ENCODE results near the gene ORM1. TPM values are rescaled to one million over a fixed set of nuclear protein-coding genes. Genes with fewer than 3 reads are reported as not detected.

ORM1 gene
- total and polyA plus RNA-seq, 2 of the 8 experiments (the other 6 are each of a cell fraction or from before 2014, with no cell fraction given) = 0.32 TPM; not detected in 1

- Histone ChIP-seq H4K20me1 (replicated peaks in 1 of 2; ENCODE audit: control insufficient read depth in 1 of 2, insufficient read depth in 2 of 2, low read length in 2 of 2) (peaks cover 0 to 2% of the 10 kb centered on the region in 2 experiments), H3K36me3 (ENCODE audit: control insufficient read depth in 2 of 4, insufficient read depth in 4 of 4, low read length in 3 of 4) (peaks cover 12 to 74% (median 50%) of the 10 kb centered on the region in 4 experiments), H2BK20ac (ENCODE audit: low read length) (no peak overlapping the region), H4K8ac (ENCODE audit: extremely low read depth, insufficient read depth, low read length) (no peak overlapping the region), H3K79me2 (ENCODE audit: control insufficient read depth in 1 of 2, insufficient read depth in 2 of 2, low read length in 2 of 2) (no peaks in the 10 kb centered on the region), H2BK120ac (replicated peaks; ENCODE audit: low read depth, low read length) (no peak overlapping the region), H2BK12ac (ENCODE audit: low read depth, low read length) (no peak overlapping the region), H2BK15ac (ENCODE audit: low read length) (no peak overlapping the region), H4K5ac (ENCODE audit: insufficient read length, low read depth, low read length) (no peak overlapping the region), H3K4me1 (replicated peaks in 1 of 4; ENCODE audit: control insufficient read depth in 3 of 4, insufficient read depth in 4 of 4, low read length in 3 of 4) (peaks cover 0 to 2% (median under 1%) of the 10 kb centered on the region in 4 experiments; a peak in 4 of 7 replicates), H3K4ac (replicated peaks; ENCODE audit: insufficient read length, low read depth, low read length) (no peak overlapping the region), H3K23me2 (ENCODE audit: low read depth, low read length) (no peaks in the 10 kb centered on the region), H3K9me3 (ENCODE audit: insufficient read depth in 2 of 2, low read depth in 1 of 2, low read length in 1 of 2) (no peaks in the 10 kb centered on the region), H3K4me3 (ENCODE audit: extremely low read depth in 1 of 4, insufficient read depth in 2 of 4, low read depth in 3 of 4, low read length in 4 of 4) (no peak overlapping the region), H3K14ac (ENCODE audit: insufficient read length) (no peak overlapping the region), H3K79me1 (ENCODE audit: low read depth, low read length) (no peaks in the 10 kb centered on the region), H3K23ac (ENCODE audit: insufficient read length) (no peak overlapping the region), H2AFZ (ENCODE audit: low read length) (no peak overlapping the region), H3K56ac (replicated peaks; ENCODE audit: insufficient read length, low read depth, low read length) (no peak overlapping the region), H3K18ac (ENCODE audit: extremely low read depth, low read length) (no peak overlapping the region), H3K4me2 (ENCODE audit: insufficient read depth in 1 of 2, low read depth in 2 of 2, low read length in 2 of 2) (no peak overlapping the region), H3K27me3 (replicated peaks in 1 of 4; ENCODE audit: control insufficient read depth in 3 of 4, extremely low read depth in 1 of 4, insufficient read depth in 3 of 4, low read length in 3 of 4) (no peaks in the 10 kb centered on the region), H3K27ac (ENCODE audit: low read depth, low read length) (no peak overlapping the region), H2BK5ac (ENCODE audit: low read depth, low read length) (no peak overlapping the region), H4K91ac (replicated peaks; ENCODE audit: insufficient read length, low read length) (no peak overlapping the region), H2AK5ac (ENCODE audit: low read depth, low read length) (no peak overlapping the region), H3K9ac (replicated peaks in 1 of 4; ENCODE audit: extremely low read depth in 1 of 4, low read depth in 3 of 4, low read length in 3 of 4) (no peak overlapping the region)
- 87% methylated on average over 9 of the region's 9 CpGs; no CpG with 5 or more reads in 1 of the 2 experiments for WGBS, 2 experiments (ENCODE audit: extremely low coverage in 1 of 2, insufficient coverage in 1 of 2, insufficient read length in 1 of 2, insufficient replicate concordance in 2 of 2, low coverage in 1 of 2, low lambda C conversion rate in 2 of 2, missing lambda C conversion rate in 1 of 2)
- no peak for FAIRE-seq
- ChIA-PET POLR2A (ENCODE audit: partially characterized antibody) (interaction anchor here (1.1 to 2.5 kb wide), 3 partner anchors 12 to 45 kb away, joined by 3 to 8 read pairs (median 4); no protein-coding TSS in a partner anchor), CTCF (ENCODE audit: partially characterized antibody) (interaction anchor here (1.0 to 2.8 kb wide), 5 partner anchors 10 to 65 kb away, joined by 3 to 14 read pairs (median 4); no protein-coding TSS in a partner anchor)
- no peak for DNase-seq (ENCODE audit: low read depth in 1 of 2, low spot score in 2 of 2)
- no peak for TF ChIP-seq BACH1 (IDR thresholded peaks at IDR 0.05; ENCODE audit: low read length)
- no peak for TF ChIP-seq FOSL1 (IDR thresholded peaks at IDR 0.05; ENCODE audit: insufficient read depth, low read depth, low read length)
- no peak for TF ChIP-seq POLR2AphosphoS5 (IDR thresholded peaks at IDR 0.05; ENCODE audit: low read depth, low read length)
- no peak for TF ChIP-seq POU5F1 (IDR thresholded peaks at IDR 0.05; ENCODE audit: low read depth, low read length)
- TF ChIP-seq RFX5 (IDR thresholded peaks at IDR 0.05; ENCODE audit: borderline replicate concordance, low read depth, low read length) = no peak
- TF ChIP-seq GTF2F1 (IDR thresholded peaks at IDR 0.05; ENCODE audit: borderline replicate concordance, low read depth, low read length) = no peak
- no peak for TF ChIP-seq MAFK (IDR thresholded peaks at IDR 0.05; ENCODE audit: low read depth, low read length)
- no peak for TF ChIP-seq TEAD4 (IDR thresholded peaks at IDR 0.05; ENCODE audit: low read depth, low read length)
- no peak for TF ChIP-seq RBBP5 (IDR thresholded peaks at IDR 0.05; ENCODE audit: borderline replicate concordance, low read depth, low read length)
- no peak for TF ChIP-seq BCL11A (IDR thresholded peaks at IDR 0.05; ENCODE audit: low read depth in 2 of 2, low read length in 2 of 2)
- TF ChIP-seq JUND (IDR thresholded peaks at IDR 0.05; ENCODE audit: low read length) = no peak
- TF ChIP-seq CHD2 (IDR thresholded peaks at IDR 0.05; ENCODE audit: low read length) = no peak
- TF ChIP-seq POLR2A (IDR thresholded peaks at IDR 0.05; ENCODE audit: control extremely low read depth in 1 of 2, low read depth in 2 of 2, low read length in 2 of 2) = no peak
- no peak for TF ChIP-seq ATF3 (IDR thresholded peaks at IDR 0.05; ENCODE audit: insufficient read depth, low read depth, low read length)
Measured at GRCh38 chr9:114343471-114344187, 20.7 kb downstream of the ORM1 start.

Measured in H1 (cell line).